HuH-7.5 (cell line): ENCODE data around the gene SP2.

Experiments used
- DNase-seq: peaks from one replicate; pipeline ENCODE4 v3.0.0; 2011; ENCODE audit warnings: low spot score

The SP2 gene

GRCh38 chr17:47973541-47973940 is 77.5 kb downstream of the SP2 start:
- no peak for DNase-seq

GRCh38 chr17:47975189-47975822 is 79.3 kb downstream of the SP2 start:
- no peak for DNase-seq

DNA sequence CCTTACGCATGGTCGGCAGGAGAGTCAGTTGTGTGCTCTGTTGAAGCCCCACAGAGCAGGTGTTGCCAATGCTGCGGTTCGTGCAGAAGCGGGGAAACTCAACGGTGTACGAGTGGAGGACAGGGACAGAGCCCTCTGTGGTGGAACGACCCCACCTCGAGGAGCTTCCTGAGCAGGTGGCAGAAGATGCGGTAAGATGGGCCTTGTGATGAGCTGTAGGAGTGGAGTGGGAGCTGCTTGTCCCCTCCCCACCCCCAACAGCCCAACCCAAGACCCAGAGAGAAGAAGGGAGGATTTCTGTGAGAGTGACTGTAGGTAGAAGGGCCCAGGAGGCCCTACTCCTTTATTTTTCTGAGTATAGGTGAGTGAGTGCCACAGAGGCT is 79.8 kb downstream of the SP2 start:
- DNase-seq, result no peak

GRCh38 chr17:47978324-47978723 is 82.3 kb downstream of the SP2 start:
- DNase-seq, result peak; percentile 77
